GM19351 (cell line): ENCODE results near the gene EYA4.
A peak's percentile ranks its signal among the peaks of the same experiment; 100 is the strongest.
"Not testable (repeated sequence)": the region's sequence is repeated elsewhere in the genome, so short reads cannot be mapped to it uniquely, and the experiment has no call there.

ENCODE experiments used
- ATAC-seq: cut with Tn5 transposase; IDR thresholded peaks from one replicate; pipeline ENCODE4 v1.9.1; 2021; ENCODE audit warnings: mild to moderate bottlenecking, moderate library complexity; ENCODE audit not compliant: unreplicated experiment

The EYA4 gene

GRCh38 chr6:133551436-133551835 is 310.3 kb downstream of the EYA4 start:
- no peak for ATAC-seq

- ATAC-seq: no peak
These were observed 310.7 kb downstream of the EYA4 start for GRCh38 chr6:133551847-133552341.

GRCh38 chr6:133553652-133554051 is 312.5 kb downstream of the EYA4 start:
- ATAC-seq: peak; percentile 87

GRCh38 chr6:133554121-133554520 is 313.0 kb downstream of the EYA4 start:
- ATAC-seq: not testable (repeated sequence)

GRCh38 chr6:133555685-133556084 is 314.5 kb downstream of the EYA4 start:
- no peak for ATAC-seq

GRCh38 chr6:133559926-133560325 is 318.8 kb downstream of the EYA4 start:
- ATAC-seq: no peak

- ATAC-seq: no peak
These were observed 326.5 kb downstream of the EYA4 start for GRCh38 chr6:133567636-133568035.

GRCh38 chr6:133568970-133569889 is 328.1 kb downstream of the EYA4 start:
- ATAC-seq: peak; percentile 78

- no peak for ATAC-seq
These were observed 330.5 kb downstream of the EYA4 start for GRCh38 chr6:133571681-133572080.

- no peak for ATAC-seq
These were observed 336.7 kb downstream of the EYA4 start for GRCh38 chr6:133577851-133578250.
